Measurements from ENCODE around the gene C2orf76.
"Not testable (repeated sequence)": the region's sequence is repeated elsewhere in the genome, so short reads cannot be mapped to it uniquely, and the experiment has no call there.

The C2orf76 gene

DNA sequence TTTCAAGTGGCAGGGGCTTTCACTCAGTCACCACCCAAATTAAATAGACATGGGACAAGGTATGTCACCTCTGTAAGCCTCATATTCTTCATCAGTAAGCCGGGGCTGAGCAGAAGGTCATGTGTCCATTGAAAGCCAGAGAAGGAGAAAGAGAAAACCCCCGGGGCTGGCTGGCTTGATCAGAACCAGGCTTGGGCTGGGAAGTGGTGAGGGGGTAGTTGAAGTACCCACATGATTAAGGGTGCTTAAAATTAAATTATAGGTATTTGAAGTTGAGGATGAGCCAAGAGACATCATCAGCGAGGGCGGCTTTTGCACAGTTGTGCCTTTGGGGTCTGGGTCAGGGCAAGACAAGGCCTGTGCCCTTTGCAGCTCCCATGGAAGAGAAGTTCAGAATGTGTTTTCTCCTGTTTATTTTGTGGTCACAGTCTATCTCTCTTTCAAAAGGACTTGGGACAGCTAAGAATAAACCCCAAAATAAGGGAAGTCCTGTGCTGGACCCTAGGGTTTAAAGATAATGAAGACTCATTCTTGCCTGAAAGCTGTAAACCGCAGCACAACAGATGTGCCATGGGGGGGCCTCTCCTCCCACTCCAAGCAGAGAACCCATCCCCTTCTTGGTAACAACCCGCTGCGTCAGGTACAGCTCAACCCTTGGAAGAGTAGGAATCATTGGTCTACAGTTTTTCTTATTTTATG lies 10.8 kb upstream of the C2orf76 start:
- no peak for DNase-seq

DNA sequence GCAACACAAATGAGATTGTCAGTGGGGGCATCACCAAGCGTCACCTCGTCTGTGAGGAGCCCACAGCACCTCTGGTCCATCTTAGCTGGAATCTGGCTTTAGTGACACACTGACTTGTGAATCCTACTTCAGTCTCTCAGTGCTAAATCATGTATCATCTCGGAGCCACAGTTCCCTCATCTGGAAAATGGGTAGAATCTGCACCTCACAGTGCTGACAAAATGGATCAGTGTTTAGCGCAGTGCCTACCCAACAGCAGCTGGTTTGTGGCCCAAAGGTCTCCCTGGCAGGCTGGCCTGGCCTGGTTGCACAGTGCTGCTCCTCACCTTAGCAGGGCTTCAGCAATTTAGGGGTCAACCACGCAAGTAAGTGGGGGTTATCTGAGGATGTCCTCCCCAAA lies 10.2 kb upstream of the C2orf76 start:
- DNase-seq = no peak

DNA sequence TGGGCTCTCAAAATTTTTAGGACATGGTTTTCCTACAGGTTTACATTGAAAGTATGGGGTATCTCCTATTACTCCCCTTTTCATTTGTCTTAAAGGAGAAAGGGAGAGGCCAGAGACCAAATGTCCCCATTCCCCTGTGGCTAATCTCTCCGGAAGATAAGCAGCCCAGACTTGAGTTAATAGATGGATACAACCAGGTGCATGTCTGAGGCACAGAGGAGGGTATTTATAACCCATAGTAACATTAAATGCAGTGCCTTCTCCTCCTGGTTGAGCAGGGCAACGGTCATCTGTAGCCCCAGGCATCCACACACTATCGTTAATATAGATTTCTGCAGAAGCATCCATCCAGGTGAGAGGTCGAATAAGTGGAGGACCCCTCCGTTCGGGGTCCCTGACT lies 9.8 kb upstream of the C2orf76 start:
- not testable (repeated sequence) for DNase-seq

GRCh38 chr2:119373907-119374745 lies 7.5 kb upstream of the C2orf76 start:
- DNase-seq = not testable (repeated sequence)

DNA sequence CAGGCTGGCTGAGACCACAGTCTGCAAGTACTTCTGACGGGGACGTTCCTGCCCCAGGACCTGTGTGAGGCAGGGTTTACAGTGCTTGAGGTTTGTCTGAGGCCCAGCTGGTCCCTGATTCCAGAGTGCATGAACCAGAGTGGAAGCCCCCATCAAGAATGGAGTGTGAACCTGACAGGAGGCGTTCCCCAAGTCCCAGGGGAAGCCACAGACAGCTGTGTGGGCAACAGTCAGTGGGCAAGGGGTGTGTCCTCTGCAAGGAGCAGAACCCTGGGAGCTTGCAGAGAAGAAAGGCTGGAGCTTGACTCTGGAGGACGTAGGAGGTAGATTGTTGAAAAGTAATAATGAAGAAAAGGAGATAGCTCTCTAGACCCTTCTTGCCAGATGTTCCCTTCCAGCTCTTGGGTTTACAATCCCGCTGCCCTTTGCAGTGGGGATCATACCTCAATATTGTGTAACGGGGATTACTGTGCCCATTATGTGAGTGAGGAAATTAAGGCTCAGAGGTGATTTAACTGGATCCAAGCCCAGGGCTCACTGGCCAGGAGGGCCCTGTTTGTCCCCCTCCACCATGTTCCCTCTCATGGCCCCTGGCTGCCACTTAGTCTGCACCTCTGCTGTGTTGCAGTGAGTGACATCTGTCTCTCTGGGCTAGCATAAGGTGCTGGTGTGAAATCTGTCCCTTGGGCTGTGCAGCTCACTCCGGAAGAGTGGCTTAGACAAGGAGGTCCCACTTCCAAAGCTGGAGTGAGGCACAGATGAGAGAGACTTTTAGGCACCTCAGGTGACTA lies 6.3 kb upstream of the C2orf76 start:
- DNase-seq = no peak

GRCh38 chr2:119371111-119371510 lies 4.5 kb upstream of the C2orf76 start:
- DNase-seq = no peak

DNA sequence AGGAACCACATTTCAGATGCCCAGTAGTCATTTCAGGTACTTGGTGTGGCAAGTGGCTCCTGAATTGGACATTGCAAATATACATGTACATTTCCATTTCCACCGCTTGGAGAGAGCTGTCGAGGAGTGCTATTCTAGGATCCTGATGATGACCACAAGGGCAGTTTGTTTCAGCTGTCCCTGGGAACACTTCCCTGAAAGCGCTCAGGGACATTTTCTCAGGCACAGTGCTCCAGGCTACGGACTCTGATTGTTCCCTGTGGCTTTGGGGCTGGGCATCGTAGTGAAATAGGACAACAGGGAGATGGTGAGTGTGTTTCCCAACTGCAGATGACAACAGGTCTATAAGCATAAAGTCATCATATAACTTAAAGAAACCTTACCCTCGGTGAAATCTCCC lies 3.2 kb upstream of the C2orf76 start:
- no peak for DNase-seq

GRCh38 chr2:119367472-119368099 lies 952 bp upstream of the C2orf76 start:
- DNase-seq = peak in 1 of 3 donors; percentile 66

GRCh38 chr2:119366161-119366648 lies 429 bp downstream of the C2orf76 start:
- DNase-seq = no peak

- DNase-seq = no peak
Observed at GRCh38 chr2:119365436-119365835, 1.2 kb downstream of the C2orf76 start.

- DNase-seq = no peak
Observed at GRCh38 chr2:119364798-119365197, 1.8 kb downstream of the C2orf76 start.

GRCh38 chr2:119360423-119360966 lies 6.1 kb downstream of the C2orf76 start:
- no peak for DNase-seq

DNA sequence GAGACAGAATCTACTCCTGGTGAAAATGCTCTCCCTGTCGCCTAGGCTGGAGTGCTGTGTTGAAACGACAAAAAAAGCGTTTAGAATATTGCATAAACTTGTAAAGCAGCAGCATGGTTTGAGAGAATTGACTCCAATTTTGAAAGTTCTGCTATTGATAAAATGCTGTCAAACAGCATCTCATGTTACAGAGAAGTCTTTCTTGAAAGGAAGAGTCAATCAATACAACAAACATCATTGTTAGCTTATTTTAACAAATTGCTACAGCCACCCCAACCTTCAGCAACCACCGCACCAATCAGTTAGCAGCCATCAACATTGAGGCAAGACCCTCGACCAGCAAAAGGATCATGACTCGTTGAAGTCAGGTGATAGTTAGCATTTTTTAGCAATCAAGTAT lies 6.9 kb downstream of the C2orf76 start:
- no peak for DNase-seq

DNA sequence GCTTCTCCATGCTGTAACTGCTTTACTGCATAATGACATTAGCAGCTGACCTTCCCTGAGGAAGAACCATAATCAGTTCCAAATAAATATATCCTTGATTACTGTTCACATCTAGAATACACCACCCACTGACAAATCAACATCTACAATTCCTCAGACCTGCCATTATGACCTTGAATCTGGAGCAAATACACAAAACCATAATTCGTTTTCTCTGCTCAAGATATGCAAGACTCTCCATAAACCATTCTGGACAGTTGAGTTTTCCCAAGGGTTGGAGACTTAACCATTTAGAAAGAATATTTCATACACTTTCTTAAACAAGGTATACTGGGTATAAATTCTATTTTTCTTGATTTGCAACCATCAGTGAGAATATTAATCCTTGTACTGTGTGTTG lies 11.8 kb downstream of the C2orf76 start:
- DNase-seq = no peak

DNA sequence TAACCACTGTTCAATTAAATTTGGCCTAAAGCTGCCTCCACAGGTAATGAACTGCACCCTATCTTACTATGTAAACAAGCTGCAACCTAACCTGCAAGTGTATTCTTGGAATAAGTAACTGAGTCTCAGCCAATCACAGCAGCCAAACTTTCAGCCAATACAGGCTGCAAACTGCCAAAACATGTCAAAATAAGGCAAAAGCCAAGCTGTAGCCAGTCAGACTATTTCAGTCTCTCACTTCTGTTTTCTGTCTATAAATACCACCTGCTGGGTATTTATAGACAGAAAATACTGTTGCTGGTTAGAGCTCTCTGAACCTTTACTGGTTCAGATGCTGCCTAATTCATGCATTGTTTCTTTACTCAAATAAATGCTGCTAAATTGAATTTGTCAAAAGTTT lies 14.3 kb downstream of the C2orf76 start:
- DNase-seq = no peak

DNA sequence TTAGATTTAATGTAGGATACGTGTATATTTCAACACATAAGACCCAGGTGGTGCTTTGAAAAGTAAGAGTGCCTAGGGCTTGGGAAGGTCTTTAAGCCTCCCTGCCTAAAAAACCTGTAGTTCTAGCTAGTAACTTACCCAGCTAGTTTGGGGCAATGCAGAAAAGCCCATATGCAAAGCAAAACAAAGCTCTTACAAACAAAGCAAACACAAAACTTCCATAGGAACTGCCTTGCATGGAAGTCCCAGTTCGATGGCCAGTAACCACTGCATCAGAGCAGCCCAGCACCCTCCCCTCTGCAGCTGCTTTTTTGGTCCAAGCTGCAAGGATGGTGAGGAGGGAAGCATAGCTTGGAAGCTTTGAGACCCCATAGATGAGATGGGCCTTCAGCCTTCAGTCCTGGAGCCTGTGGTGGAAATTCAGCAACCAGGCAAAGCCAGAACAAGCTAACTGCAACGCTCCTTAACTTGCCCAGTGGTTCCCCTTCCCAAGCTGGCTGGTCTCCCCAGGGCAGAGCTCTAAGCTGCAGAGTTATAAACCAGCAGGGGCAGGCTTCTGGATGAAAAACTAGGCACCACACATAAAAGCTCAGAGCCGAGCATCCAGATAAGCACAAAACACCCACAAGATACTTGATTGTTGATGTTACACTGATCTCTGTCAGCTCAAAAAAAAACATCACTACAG lies 16.2 kb downstream of the C2orf76 start:
- no peak for DNase-seq

DNA sequence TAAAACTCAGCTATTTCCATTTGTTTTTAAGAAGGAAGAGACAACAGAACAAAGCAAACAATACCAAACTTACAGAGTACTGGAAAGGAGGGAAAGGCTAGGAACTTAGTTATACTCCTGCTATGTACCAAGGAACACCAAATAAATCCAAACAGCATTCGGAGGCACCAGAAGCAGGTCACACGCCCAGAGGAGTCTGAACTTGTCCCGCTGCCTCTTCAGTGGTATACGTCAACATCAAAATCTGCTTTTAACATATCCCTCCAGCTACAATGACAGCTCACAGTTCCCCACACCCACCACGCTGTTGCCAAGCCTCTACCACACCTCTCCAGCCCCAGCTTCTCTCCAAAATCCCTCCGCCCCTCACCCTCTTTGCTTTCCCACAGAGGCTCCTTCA lies 17.3 kb downstream of the C2orf76 start:
- no peak for DNase-seq

DNA sequence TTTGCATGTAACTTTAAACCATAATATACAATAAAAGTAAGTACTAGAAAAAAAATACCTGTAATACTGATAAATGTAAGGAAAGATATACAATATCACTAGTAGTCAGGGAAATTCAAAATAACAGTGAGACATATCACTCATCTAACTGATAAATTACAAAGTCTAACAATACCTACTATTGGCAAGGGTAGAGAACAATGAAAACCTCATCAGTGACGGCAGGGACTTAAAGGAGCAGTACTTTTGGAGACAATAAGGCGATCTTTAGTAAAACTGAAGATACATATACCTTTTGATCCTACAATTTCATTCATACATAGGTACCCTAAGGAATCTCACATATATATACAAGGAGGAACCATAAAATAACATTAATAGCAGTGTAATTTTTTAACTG lies 24.9 kb downstream of the C2orf76 start:
- no peak for DNase-seq

- no peak for DNase-seq
Observed at GRCh38 chr2:119339562-119339923, 27.1 kb downstream of the C2orf76 start.

DNA sequence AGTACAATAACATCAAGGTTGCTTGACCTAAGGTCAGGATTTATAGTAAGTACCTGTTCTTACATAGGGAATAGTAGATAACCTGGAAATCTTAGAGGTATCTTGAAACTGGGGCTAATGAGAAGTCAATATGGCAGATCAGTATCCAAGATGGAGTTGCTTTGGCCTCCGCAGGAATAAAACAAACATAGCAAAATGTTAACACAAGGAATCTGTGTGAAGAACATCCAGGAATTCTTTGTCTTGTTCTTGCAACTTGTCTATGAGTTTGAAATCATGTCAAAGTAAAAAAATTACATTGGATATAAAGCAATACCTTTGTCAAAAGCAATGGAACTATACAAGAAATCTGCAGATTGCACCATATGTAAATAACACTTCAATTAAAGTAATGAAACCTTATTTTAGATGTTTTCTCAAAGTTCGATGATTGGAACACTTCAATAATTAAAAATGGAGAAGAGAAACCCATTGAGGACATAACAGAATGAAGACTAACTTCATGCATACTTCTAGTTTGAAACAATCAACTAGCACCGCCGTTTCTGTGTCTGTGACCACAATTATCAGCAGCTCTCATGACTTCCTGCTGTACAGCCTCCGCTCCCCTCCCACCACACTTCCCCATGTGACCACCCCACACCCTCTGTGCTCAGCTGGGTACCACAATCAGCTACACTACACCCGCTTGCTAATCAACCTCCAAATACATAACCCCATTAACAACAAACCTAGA lies 27.6 kb downstream of the C2orf76 start:
- peak; percentile 48 to 74 (median 66) for DNase-seq

DNA sequence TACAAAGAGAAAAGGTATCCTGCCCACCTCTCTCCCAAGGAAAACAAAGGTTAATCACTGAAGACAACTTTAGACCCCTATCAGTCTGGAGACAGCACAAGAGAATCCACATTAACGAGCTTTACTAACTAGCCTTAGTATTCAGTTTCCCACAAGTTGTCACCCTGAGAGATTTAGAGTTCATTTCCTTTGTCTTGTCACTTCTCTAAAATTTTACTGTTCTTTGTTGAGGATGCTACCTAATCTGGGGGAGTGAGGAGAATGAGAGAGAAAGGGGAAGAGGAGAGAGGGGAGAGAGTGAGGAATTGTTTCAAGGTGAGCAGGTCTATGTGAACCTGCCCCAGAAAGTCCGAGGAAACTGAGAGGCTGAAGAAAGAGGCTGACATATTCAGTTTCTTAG lies 28.4 kb downstream of the C2orf76 start:
- no peak for DNase-seq

All from suppressor macrophage treated with lipopolysaccharide for 1 hour (primary cell).